ENCODE measurements around the gene PML. TPM values are rescaled to one million over a fixed set of nuclear protein-coding genes. Genes with fewer than 3 reads are reported as not detected.
"Not testable (repeated sequence)": the region's sequence is repeated elsewhere in the genome, so short reads cannot be mapped to it uniquely, and the experiment has no call there.

PML gene
- total RNA-seq, 5 donors from 2014 or later (not counting 1 experiment from before 2014, with no cell fraction given) = 43.0 to 79.8 (median 60.7) TPM

DNA sequence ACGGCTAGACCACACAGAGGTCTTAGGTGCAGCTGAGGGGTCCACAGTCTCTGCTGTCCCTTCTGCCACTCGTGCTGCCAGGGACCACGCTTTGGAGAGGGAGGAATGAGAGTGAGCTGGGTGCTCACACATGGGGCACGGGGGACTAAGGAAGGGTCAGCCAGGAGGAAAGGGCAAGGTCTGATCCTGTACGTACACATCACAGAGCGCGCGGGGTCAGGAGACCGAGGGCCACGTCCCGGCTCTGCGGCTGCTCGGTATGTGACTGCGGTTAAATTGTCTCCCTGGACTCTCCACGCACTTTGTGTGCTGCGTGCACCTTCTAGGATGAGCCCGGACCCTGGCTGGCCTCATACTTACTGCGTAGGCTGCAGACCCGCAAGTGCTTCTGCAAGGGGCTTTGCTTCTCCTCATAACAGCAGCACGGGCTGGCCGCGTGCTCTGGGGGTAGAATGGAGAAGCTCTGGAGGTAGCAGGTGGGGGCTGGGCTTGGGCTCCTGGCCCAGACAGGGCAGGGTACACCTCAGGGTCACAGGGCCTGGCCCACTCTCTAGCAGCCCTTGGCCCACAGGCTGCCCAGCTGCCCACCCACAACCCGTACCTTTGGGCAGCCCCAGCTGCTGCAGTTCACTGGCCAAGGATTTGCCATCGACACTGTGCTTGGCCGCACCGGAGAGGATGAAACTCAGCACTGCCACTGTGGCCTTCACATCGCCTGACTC lies 102.4 kb downstream of the PML start:
- ATAC-seq (replicated peaks in 1 of 4); H3K27ac ChIP-seq (ENCODE audit: low read length); H3K4me3 Mint-ChIP-seq; DNase-seq; POLR2A ChIA-PET; H3K36me3 Mint-ChIP-seq; H3K9me3 ChIP-seq; H3K27me3 ChIP-seq (replicated peaks in 1 of 2; ENCODE audit: control insufficient read depth in 2 of 2, extremely low read depth in 1 of 2, insufficient read depth in 2 of 2, low read length in 1 of 2); CTCF ChIA-PET; H3K9me3 Mint-ChIP-seq; H3K36me3 ChIP-seq (ENCODE audit: control insufficient read depth in 2 of 2, extremely low read depth in 1 of 2, insufficient read depth in 1 of 2, low read length in 1 of 2); H3K4me1 ChIP-seq (ENCODE audit: control insufficient read depth in 1 of 2, extremely low read depth in 1 of 2, insufficient read depth in 2 of 2, low read length in 2 of 2); H3K27ac Mint-ChIP-seq; H3K4me3 ChIP-seq (ENCODE audit: control insufficient read depth in 1 of 2, extremely low read depth in 1 of 2, low read length in 1 of 2); H3K4me1 Mint-ChIP-seq; H3K27me3 Mint-ChIP-seq: not testable (repeated sequence)
- WGBS (ENCODE audit: insufficient coverage) = no CpG with 5 or more reads among the region's 27 CpGs

Other genes starting within 250 kb of the PML start
- not detected for gene INSYN1, start 241.4 kb upstream of the PML start, total RNA-seq
- not detected for gene TBC1D21, start 121.2 kb upstream of the PML start, total RNA-seq
- gene LOXL1, start 68.3 kb upstream of the PML start, total RNA-seq = 1 to 10 TPM; 1.4 to 4.8 (median 1.6) TPM
- gene STOML1, start 2.4 kb upstream of the PML start, total RNA-seq = 10 to 100 TPM in 3 of 5 donors, 1 to 10 TPM in 2; 5.1 to 13.4 (median 12.0) TPM
- gene GOLGA6A, start 87.8 kb downstream of the PML start, total RNA-seq = under 1 TPM in 3 of 5 donors, not detected in 2; 0.13 to 0.50 (median 0.37) TPM
- under 1 TPM in 1 of 5 donors, not detected in 4; 0.06 TPM for gene ISLR2, start 135.9 kb downstream of the PML start, total RNA-seq
- under 1 TPM in 1 of 5 donors, not detected in 4; 0.12 TPM for gene ISLR, start 179.0 kb downstream of the PML start, total RNA-seq
- gene STRA6, start 208.1 kb downstream of the PML start, total RNA-seq = not detected
- not detected for gene CCDC33, start 241.6 kb downstream of the PML start, total RNA-seq